ENCODE data around the gene MPG. TPM values are rescaled to one million over a fixed set of nuclear protein-coding genes. Genes with fewer than 3 reads are reported as not detected.

MPG gene
- polyA plus RNA-seq, 1 donor (not counting 4 experiments of a cell fraction or from before 2014, with no cell fraction given), result 22.7 TPM

- H3K4me3 ChIP-seq (ENCODE audit: control insufficient read depth in 2 of 3, extremely low read depth in 1 of 3, insufficient read depth in 2 of 3, low read depth in 1 of 3, low read length in 3 of 3), result no peak overlapping the region
- H3K9me3 ChIP-seq (ENCODE audit: control insufficient read depth, low read depth, low read length), result no peaks in the 10 kb centered on the region
- H3K36me3 ChIP-seq (ENCODE audit: control insufficient read depth in 2 of 2, extremely low read depth in 1 of 2, insufficient read depth in 2 of 2, low read length in 2 of 2), result peaks cover 19 to 30% of the 10 kb centered on the region in 2 experiments
- H4K20me1 ChIP-seq (ENCODE audit: control insufficient read depth, extremely low read depth, insufficient read depth, low read length), result peaks cover 9% of the 10 kb centered on the region
- H3K9ac ChIP-seq (ENCODE audit: control insufficient read depth, extremely low read depth, insufficient read depth, low read length), result no peak overlapping the region
- no peak overlapping the region for H2AFZ ChIP-seq (ENCODE audit: control insufficient read depth, low read length)
- TF ChIP-seq CTCF (optimal IDR thresholded peaks at IDR 0.05 in 1 of 3, IDR thresholded peaks at IDR 0.05 in 1 of 3, conservative IDR thresholded peaks at IDR 0.05 in 1 of 3; ENCODE audit: extremely low read depth in 1 of 3, insufficient read depth in 2 of 3, low read length in 3 of 3) (peak; percentile 98 to 100 (median 100)), EZH2 (IDR thresholded peaks at IDR 0.05; ENCODE audit: low read length) (no peak)
- no peaks in the 10 kb centered on the region for H3K27me3 ChIP-seq (ENCODE audit: control insufficient read depth, extremely low read depth, insufficient read depth, low read length)
- FAIRE-seq, result peak; percentile 73
- H3K9me1 ChIP-seq (ENCODE audit: control insufficient read depth, extremely low read depth, insufficient read depth, low read length), result no peaks in the 10 kb centered on the region
- no peaks in the 10 kb centered on the region for H3K4me1 ChIP-seq (ENCODE audit: control insufficient read depth, extremely low read depth, insufficient read depth, low read length)
- no peak overlapping the region for H3K27ac ChIP-seq (ENCODE audit: control insufficient read depth, insufficient read depth, low read length)
- no peak overlapping the region for H3K4me2 ChIP-seq (ENCODE audit: control insufficient read depth, extremely low read depth, insufficient read depth, low read depth, low read length)
- dilution Hi-C loops (cut with MboI; ENCODE audit: extremely low pct_ligation_motif_present, low sequenced_read_pairs), result no loop called here
- H3K79me2 ChIP-seq (ENCODE audit: control insufficient read depth, insufficient read depth, low read length), result no peaks in the 10 kb centered on the region
- DNase-seq (ENCODE audit: low read depth, low spot score), result no peak
Measured at GRCh38 chr16:96935-97381, 18.9 kb downstream of the MPG start.

GRCh38 chr16:97822-98221 is 19.8 kb downstream of the MPG start:
- no peak for TF ChIP-seq EZH2 (IDR thresholded peaks at IDR 0.05; ENCODE audit: low read length)
- TF ChIP-seq CTCF (optimal IDR thresholded peaks at IDR 0.05 in 1 of 3, IDR thresholded peaks at IDR 0.05 in 1 of 3, conservative IDR thresholded peaks at IDR 0.05 in 1 of 3; ENCODE audit: extremely low read depth in 1 of 3, insufficient read depth in 2 of 3, low read length in 3 of 3), result no peak

More at GRCh38 chr16:97822-98221, 19.8 kb downstream of the MPG start:
- Histone ChIP-seq H3K9ac (ENCODE audit: control insufficient read depth, extremely low read depth, insufficient read depth, low read length) (no peak overlapping the region), H3K79me2 (ENCODE audit: control insufficient read depth, insufficient read depth, low read length) (no peaks in the 10 kb centered on the region), H3K9me3 (ENCODE audit: control insufficient read depth, low read depth, low read length) (no peaks in the 10 kb centered on the region), H3K4me2 (ENCODE audit: control insufficient read depth, extremely low read depth, insufficient read depth, low read depth, low read length) (no peak overlapping the region), H3K27me3 (ENCODE audit: control insufficient read depth, extremely low read depth, insufficient read depth, low read length) (no peaks in the 10 kb centered on the region), H3K4me1 (ENCODE audit: control insufficient read depth, extremely low read depth, insufficient read depth, low read length) (no peaks in the 10 kb centered on the region), H3K36me3 (ENCODE audit: control insufficient read depth in 2 of 2, extremely low read depth in 1 of 2, insufficient read depth in 2 of 2, low read length in 2 of 2) (peaks cover 19 to 29% of the 10 kb centered on the region in 2 experiments), H3K27ac (ENCODE audit: control insufficient read depth, insufficient read depth, low read length) (no peak overlapping the region), H3K4me3 (ENCODE audit: control insufficient read depth in 2 of 3, extremely low read depth in 1 of 3, insufficient read depth in 2 of 3, low read depth in 1 of 3, low read length in 3 of 3) (no peak overlapping the region), H3K9me1 (ENCODE audit: control insufficient read depth, extremely low read depth, insufficient read depth, low read length) (no peaks in the 10 kb centered on the region), H4K20me1 (ENCODE audit: control insufficient read depth, extremely low read depth, insufficient read depth, low read length) (peaks cover 4% of the 10 kb centered on the region), H2AFZ (ENCODE audit: control insufficient read depth, low read length) (no peak overlapping the region)
- dilution Hi-C loops (cut with MboI; ENCODE audit: extremely low pct_ligation_motif_present, low sequenced_read_pairs), result no loop called here
- FAIRE-seq (no peak), DNase-seq (ENCODE audit: low read depth, low spot score) (no peak)

Measured in keratinocyte (primary cell).